ENCODE data around the gene APBA1.
"Not testable (repeated sequence)": the region's sequence is repeated elsewhere in the genome, so short reads cannot be mapped to it uniquely, and the experiment has no call there.

The APBA1 gene

GRCh38 chr9:69605406-69605805, 66.8 kb downstream of the APBA1 start:
- no peak for DNase-seq (ENCODE audit: low read depth, low spot score)

- DNase-seq (ENCODE audit: low read depth, low spot score) = no peak
Observed at GRCh38 chr9:69604568-69605219, 67.5 kb downstream of the APBA1 start.

- DNase-seq (ENCODE audit: low read depth, low spot score) = no peak
Observed at GRCh38 chr9:69603656-69604055, 68.5 kb downstream of the APBA1 start.

- DNase-seq (ENCODE audit: low read depth, low spot score) = no peak
Observed at GRCh38 chr9:69602773-69603172, 69.4 kb downstream of the APBA1 start.

- DNase-seq (ENCODE audit: low read depth, low spot score) = no peak
Observed at GRCh38 chr9:69601698-69602097, 70.5 kb downstream of the APBA1 start.

GRCh38 chr9:69600314-69601047, 71.7 kb downstream of the APBA1 start:
- DNase-seq (ENCODE audit: low read depth, low spot score) = no peak

- DNase-seq (ENCODE audit: low read depth, low spot score) = no peak
Observed at GRCh38 chr9:69599232-69599971, 72.8 kb downstream of the APBA1 start.

GRCh38 chr9:69596906-69597305, 75.3 kb downstream of the APBA1 start:
- not testable (repeated sequence) for DNase-seq (ENCODE audit: low read depth, low spot score)

- DNase-seq (ENCODE audit: low read depth, low spot score) = no peak
Observed at GRCh38 chr9:69594180-69594579, 78.0 kb downstream of the APBA1 start.

GRCh38 chr9:69593756-69594155, 78.4 kb downstream of the APBA1 start:
- DNase-seq (ENCODE audit: low read depth, low spot score) = no peak

GRCh38 chr9:69593301-69593700, 78.9 kb downstream of the APBA1 start:
- no peak for DNase-seq (ENCODE audit: low read depth, low spot score)

- no peak for DNase-seq (ENCODE audit: low read depth, low spot score)
Observed at GRCh38 chr9:69590266-69590665, 81.9 kb downstream of the APBA1 start.

- no peak for DNase-seq (ENCODE audit: low read depth, low spot score)
Observed at GRCh38 chr9:69589156-69589555, 83.0 kb downstream of the APBA1 start.

GRCh38 chr9:69585571-69585970, 86.6 kb downstream of the APBA1 start:
- DNase-seq (ENCODE audit: low read depth, low spot score) = no peak

- no peak for DNase-seq (ENCODE audit: low read depth, low spot score)
Observed at GRCh38 chr9:69584759-69585158, 87.4 kb downstream of the APBA1 start.

GRCh38 chr9:69583645-69584234, 88.4 kb downstream of the APBA1 start:
- DNase-seq (ENCODE audit: low read depth, low spot score) = no peak

- no peak for DNase-seq (ENCODE audit: low read depth, low spot score)
Observed at GRCh38 chr9:69582544-69583297, 89.5 kb downstream of the APBA1 start.

GRCh38 chr9:69582018-69582417, 90.2 kb downstream of the APBA1 start:
- DNase-seq (ENCODE audit: low read depth, low spot score) = no peak

- DNase-seq (ENCODE audit: low read depth, low spot score) = no peak
Observed at GRCh38 chr9:69580582-69581214, 91.5 kb downstream of the APBA1 start.

GRCh38 chr9:69579760-69580581, 92.2 kb downstream of the APBA1 start:
- DNase-seq (ENCODE audit: low read depth, low spot score) = no peak

All from brain pericyte (primary cell).